HCT116 (cell line): Measurements from ENCODE around the gene CAT. TPM values are rescaled to one million over a fixed set of nuclear protein-coding genes. Genes with fewer than 3 reads are reported as not detected.

Experiments
- ATAC-seq: fragments of 200-7000 bp; cut with Tn5 transposase; 2 replicates; pipeline ENCODE4 v1.9.1; 2020; ENCODE audit warnings: mild to moderate bottlenecking, moderate library complexity
- BruUV-seq: library from RNA; stranded (reverse); fragments of 400-500 nt; replicated peaks from 2 replicates; lab custom pipeline; 2021; lab: Mats Ljungman, UMichigan
- CTCF ChIA-PET: fragments of 300-600 bp; sonication (Branson Sonifier 250); formaldehyde crosslinking; loops from one replicate; lab custom pipeline; 2021; ENCODE audit warnings: antibody characterized with exemption; lab: Charles Lee
- POLR2A ChIA-PET: fragments of 300-600, 350-600 bp; sonication (Branson Sonifier 250); formaldehyde crosslinking; loops from one replicate; lab custom pipeline; 2021; ENCODE audit warnings: antibody characterized with exemption; lab: Charles Lee
- RAD21 ChIA-PET, 2 experiments: fragments of 300-600 bp; sonication (Branson Sonifier 250); formaldehyde crosslinking; loops; one replicate each; lab custom pipeline; 2023; ENCODE audit warnings: low total read pairs in 2 of 2; ENCODE audit not compliant: uncharacterized antibody in 2 of 2, unreplicated experiment in 2 of 2, low non-redundant PET in 1 of 2; lab: Charles Lee
- DNase-seq: peaks from one replicate; pipeline ENCODE4 v3.0.0-alpha.2; 2010; ENCODE audit warnings: low read depth, low spot score
- H2AFZ ChIP-seq: fragments of 200-600 bp; shearing (Covaris generic), sonication (generic); 2 replicates; pipeline ENCODE4 v1.6.1; 2017; ENCODE audit warnings: low read depth, mixed run types, mixed read lengths, antibody characterized with exemption, low read length; ENCODE audit not compliant: poor library complexity, severe bottlenecking
- H3K27ac ChIP-seq: 2 replicates; pipeline ENCODE4 v1.5.1; 2012; ENCODE audit warnings: low read depth, low read length
- H3K27me3 ChIP-seq: fragments of 200-600 bp; sonication (generic); 2 replicates; pipeline ENCODE4 v1.6.1; 2016; ENCODE audit warnings: mixed run types, low read length, mixed read lengths; ENCODE audit not compliant: insufficient read depth
- H3K36me3 ChIP-seq, 2 experiments: fragments of 200-500 bp in 1 of 2; fragments of 200-600 bp in 1 of 2; sonication (Bioruptor generic) in 1 of 2; sonication (generic) in 1 of 2; 2 replicates each; pipeline versions ENCODE4 v1.5.1 to v1.6.1; 2014 to 2016; ENCODE audit warnings: low read length in 2 of 2, inconsistent platforms in 1 of 2, mixed read lengths in 1 of 2, mixed run types in 1 of 2; ENCODE audit not compliant: insufficient read depth in 2 of 2, control insufficient read depth in 1 of 2
- H3K4me1 ChIP-seq, 2 experiments: fragments of 200-600 bp in 1 of 2; sonication (generic) in 1 of 2; 2 replicates each; pipeline versions ENCODE4 v1.5.1 to v1.6.1; 2012 to 2017; ENCODE audit warnings: low read length in 2 of 2, inconsistent platforms in 1 of 2, mild to moderate bottlenecking in 1 of 2, mixed read lengths in 1 of 2, mixed run types in 1 of 2, moderate library complexity in 1 of 2; ENCODE audit not compliant: insufficient read depth in 2 of 2, control insufficient read depth in 1 of 2
- H3K4me2 ChIP-seq: fragments of 200-600 bp; sonication (generic); 2 replicates; pipeline ENCODE4 v1.6.1; 2017; ENCODE audit warnings: mixed run types, low read length, mixed read lengths
- H3K4me3 ChIP-seq, 2 experiments: fragments of 200-600 bp in 1 of 2; sonication (generic) in 1 of 2; replicated peaks in 1 of 2; 2 replicates each; pipeline ENCODE4 v1.5.1; 2011 to 2016; ENCODE audit warnings: low read length in 2 of 2, control low read depth in 1 of 2, low read depth in 1 of 2, mild to moderate bottlenecking in 1 of 2, mixed read lengths in 1 of 2, mixed run types in 1 of 2
- H3K79me2 ChIP-seq: fragments of 200-600 bp; sonication (generic); 2 replicates; pipeline ENCODE4 v1.6.1; 2017; ENCODE audit warnings: mild to moderate bottlenecking, mixed run types, low read length, moderate library complexity, mixed read lengths; ENCODE audit not compliant: insufficient read depth
- H3K9ac ChIP-seq: fragments of 200-600 bp; sonication (generic); 2 replicates; pipeline ENCODE4 v1.6.1; 2016; ENCODE audit warnings: low read length, mixed read lengths
- H3K9me2 ChIP-seq: fragments of 200-600 bp; sonication (generic), shearing (Covaris generic); 2 replicates; pipeline ENCODE4 v1.6.1; 2017; ENCODE audit warnings: mixed run types, mild to moderate bottlenecking, moderate library complexity; ENCODE audit not compliant: insufficient read depth
- H3K9me3 ChIP-seq, 2 experiments: fragments of 200-500 bp in 1 of 2; fragments of 200-600 bp in 1 of 2; sonication (Bioruptor generic) in 1 of 2; sonication (generic) in 1 of 2; 2 replicates each; pipeline ENCODE4 v1.6.1; 2014 to 2017; ENCODE audit warnings: low read length in 2 of 2, mixed read lengths in 2 of 2, inconsistent platforms in 1 of 2, low read depth in 1 of 2, mild to moderate bottlenecking in 1 of 2, mixed run types in 1 of 2, moderate library complexity in 1 of 2; ENCODE audit not compliant: control insufficient read depth in 1 of 2, insufficient read depth in 1 of 2
- H4K20me1 ChIP-seq: fragments of 200-600 bp; sonication (generic), shearing (Covaris generic); 2 replicates; pipeline ENCODE4 v1.6.1; 2017; ENCODE audit warnings: mixed run types, mild to moderate bottlenecking, moderate library complexity; ENCODE audit not compliant: insufficient read depth
- ATF3 ChIP-seq: IDR thresholded peaks from 2 replicates; pipeline ENCODE4 v1.6.1; 2012
- CBX3 ChIP-seq: IDR thresholded peaks from 2 replicates; pipeline ENCODE4 v1.6.1; 2012; ENCODE audit warnings: low read depth
- CEBPB ChIP-seq: IDR thresholded peaks from 2 replicates; pipeline ENCODE4 v1.6.1; 2012; ENCODE audit warnings: low read depth
- CTCF ChIP-seq, 3 experiments: fragments of 200-600 bp in 1 of 3; sonication (generic) in 1 of 3; IDR thresholded peaks in 2 of 3; conservative IDR thresholded peaks in 1 of 3; 2 replicates each; pipeline ENCODE4 v1.5.1; 2012 to 2017; ENCODE audit warnings: low read depth in 2 of 3, low read length in 2 of 3, antibody characterized with exemption in 1 of 3, borderline replicate concordance in 1 of 3, control low read depth in 1 of 3, mild to moderate bottlenecking in 1 of 3, mixed read lengths in 1 of 3, mixed run types in 1 of 3, moderate library complexity in 1 of 3; ENCODE audit not compliant: insufficient read depth in 1 of 3
- ELF1 ChIP-seq: IDR thresholded peaks from 2 replicates; pipeline ENCODE4 v1.6.1; 2012; ENCODE audit warnings: low read depth, borderline replicate concordance
- EZH2phosphoT487 ChIP-seq: fragments of 200-600 bp; IDR thresholded peaks from 2 replicates; pipeline ENCODE4 v1.6.1; 2018; ENCODE audit warnings: antibody characterized with exemption, borderline replicate concordance
- FOSL1 ChIP-seq: IDR thresholded peaks from 2 replicates; pipeline ENCODE4 v1.6.1; 2012; ENCODE audit warnings: low read depth
- JUND ChIP-seq: IDR thresholded peaks from 2 replicates; pipeline ENCODE4 v1.6.1; 2012
- MAX ChIP-seq: IDR thresholded peaks from 2 replicates; pipeline ENCODE4 v1.6.1; 2012
- POLR2A ChIP-seq: IDR thresholded peaks from 2 replicates; pipeline ENCODE4 v1.7.0; 2011; ENCODE audit warnings: borderline replicate concordance; ENCODE audit not compliant: insufficient read depth, insufficient read length; ENCODE audit errors: extremely low read depth
- POLR2AphosphoS5 ChIP-seq: IDR thresholded peaks from 2 replicates; pipeline ENCODE4 v1.6.1; 2011; ENCODE audit warnings: mild to moderate bottlenecking, low read depth, low read length, moderate library complexity
- RAD21 ChIP-seq: IDR thresholded peaks from 2 replicates; pipeline ENCODE4 v1.6.1; 2012; ENCODE audit warnings: low read depth, mild to moderate bottlenecking
- SIN3A ChIP-seq: IDR thresholded peaks from 2 replicates; pipeline ENCODE4 v1.6.1; 2012; ENCODE audit warnings: low read depth
- SRF ChIP-seq: IDR thresholded peaks from 2 replicates; pipeline ENCODE4 v1.6.1; 2012; ENCODE audit warnings: low read depth
- TCF7L2 ChIP-seq: IDR thresholded peaks from 2 replicates; pipeline ENCODE4 v1.7.0; 2011; ENCODE audit warnings: borderline replicate concordance, inconsistent platforms; ENCODE audit not compliant: insufficient read depth, insufficient read length; ENCODE audit errors: extremely low read depth
- YY1 ChIP-seq: IDR thresholded peaks from 2 replicates; pipeline ENCODE4 v1.6.1; 2011; ENCODE audit warnings: low read length, low read depth, moderate library complexity, mild to moderate bottlenecking; ENCODE audit not compliant: insufficient replicate concordance; ENCODE audit errors: extremely low read depth
- ZBTB33 ChIP-seq: IDR thresholded peaks from 2 replicates; pipeline ENCODE4 v1.6.1; 2011; ENCODE audit warnings: mild to moderate bottlenecking, low read length, moderate library complexity; ENCODE audit not compliant: insufficient replicate concordance; ENCODE audit errors: extremely low read depth
- ZFX ChIP-seq: fragments of 450-650 bp; IDR thresholded peaks from 2 replicates; pipeline ENCODE4 v1.6.1; 2017
- ZNF274 ChIP-seq: fragments of 200-500 bp; sonication (Bioruptor generic); IDR thresholded peaks from 2 replicates; pipeline ENCODE4 v1.6.1; 2014; ENCODE audit warnings: mild to moderate bottlenecking, low read depth, low read length, inconsistent platforms
- intact Hi-C: fragments of 100-400 bp; cut with micrococcal nuclease; formaldehyde crosslinking; loops from 2 replicates; pipeline ENCODE4 v1.10.0; 2022
- total RNA-seq: library from RNA; stranded (reverse); gene quantifications from one replicate; pipeline ENCODE4 v1.2.1, GENCODE V29; 2021; ENCODE audit not compliant: unreplicated experiment

Gene CAT
- total RNA-seq, 1 experiment from 2014 or later: 50.9 TPM

GRCh38 chr11:34417202-34417601 lies 21.5 kb upstream of the CAT start (continued):
- TF ChIP-seq ZBTB33 (no peak), EZH2phosphoT487 (no peak), ELF1 (no peak), RAD21 (no peak), POLR2AphosphoS5 (no peak), ATF3 (no peak), SIN3A (no peak), SRF (no peak), MAX (no peak), JUND (no peak), FOSL1 (no peak), YY1 (no peak), ZNF274 (no peak)

GRCh38 chr11:34419158-34419557 lies 19.6 kb upstream of the CAT start:
- H3K27ac ChIP-seq: no peak overlapping the region
- TF ChIP-seq CTCF (IDR thresholded peaks at IDR 0.05 in 2 of 3, conservative IDR thresholded peaks at IDR 0.05 in 1 of 3; ENCODE audit: borderline replicate concordance in 1 of 3, insufficient read depth in 1 of 3, low read depth in 2 of 3, low read length in 2 of 3) (no peak), FOSL1 (no peak), POLR2A (no peak), ZNF274 (no peak), EZH2phosphoT487 (no peak), ZFX (no peak), CEBPB (no peak), CBX3 (no peak), TCF7L2 (no peak), JUND (no peak), POLR2AphosphoS5 (no peak)
- TF ChIP-seq, all 23 proteins: peak for 0
- no peak overlapping the region for H3K9ac ChIP-seq
- ATAC-seq (no peak), DNase-seq (no peak)
- H4K20me1 ChIP-seq: no peaks in the 10 kb centered on the region
- H3K4me3 ChIP-seq: no peak overlapping the region
- RAD21 ChIA-PET: no interaction called here
- no TSS peak for BruUV-seq
- CTCF ChIA-PET: no interaction called here
- H3K27me3 ChIP-seq: no peaks in the 10 kb centered on the region
- H2AFZ ChIP-seq: no peak overlapping the region
- H3K79me2 ChIP-seq: no peaks in the 10 kb centered on the region
- no peaks in the 10 kb centered on the region; a peak in 1 of 4 replicates for H3K9me3 ChIP-seq
- no peak overlapping the region for H3K4me2 ChIP-seq
- H3K4me1 ChIP-seq: no peaks in the 10 kb centered on the region
- intact Hi-C loops: no loop called here
- H3K36me3 ChIP-seq: no peaks in the 10 kb centered on the region
- H3K9me2 ChIP-seq: no peaks in the 10 kb centered on the region
- POLR2A ChIA-PET: interaction anchor here (0.7 kb wide), 1 partner anchor 19 kb away, joined by 3 read pairs; the partner anchor contains the start of gene CAT
